Gastrocnemius medialis (tissue), 4 donors: ENCODE results near the gene CORO2A.

Experiments used
- POLR2A ChIP-seq, 2 donors: fragments of 450-650 bp; IDR thresholded peaks; one replicate each; pipeline ENCODE4 v1.6.1; 2017; ENCODE audit warnings: antibody characterized with exemption in 2 of 2, mild to moderate bottlenecking in 2 of 2, moderate library complexity in 2 of 2
- TF ChIP-seq, protein P1 (sequence below), 5 experiments: fragments of 450-650 bp in 3 of 5; fragments of 200-600 bp in 2 of 5; sonication (generic) in 2 of 5; IDR thresholded peaks in 4 of 5; conservative IDR thresholded peaks in 1 of 5; 1 replicate in 4 of 5; 2 replicates in 1 of 5; pipeline ENCODE4 v1.5.1; 2016 to 2019; ENCODE audit warnings: antibody characterized with exemption in 5 of 5, mild to moderate bottlenecking in 3 of 5, moderate library complexity in 3 of 5

DNA sequence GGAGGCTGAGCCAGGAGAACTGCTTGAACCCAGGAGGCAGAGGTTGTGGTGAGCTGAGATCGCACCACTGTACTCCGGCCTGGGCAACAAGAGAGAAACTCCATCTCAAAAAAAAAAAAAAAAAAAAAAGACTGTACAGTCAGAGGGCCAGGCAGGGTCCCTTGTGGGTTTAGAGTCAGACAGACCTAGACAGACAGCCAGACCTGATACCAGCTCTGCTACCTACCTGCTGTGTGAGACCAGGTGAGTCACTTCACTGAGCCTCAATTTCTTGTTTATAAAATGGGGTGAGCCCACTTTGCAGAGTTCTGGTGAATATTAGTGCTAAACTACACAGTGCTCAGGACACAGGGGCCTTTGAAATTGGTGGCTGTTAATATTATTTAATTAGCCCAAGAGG lies 93.1 kb downstream of the CORO2A start:
- TF ChIP-seq, protein P1, sequence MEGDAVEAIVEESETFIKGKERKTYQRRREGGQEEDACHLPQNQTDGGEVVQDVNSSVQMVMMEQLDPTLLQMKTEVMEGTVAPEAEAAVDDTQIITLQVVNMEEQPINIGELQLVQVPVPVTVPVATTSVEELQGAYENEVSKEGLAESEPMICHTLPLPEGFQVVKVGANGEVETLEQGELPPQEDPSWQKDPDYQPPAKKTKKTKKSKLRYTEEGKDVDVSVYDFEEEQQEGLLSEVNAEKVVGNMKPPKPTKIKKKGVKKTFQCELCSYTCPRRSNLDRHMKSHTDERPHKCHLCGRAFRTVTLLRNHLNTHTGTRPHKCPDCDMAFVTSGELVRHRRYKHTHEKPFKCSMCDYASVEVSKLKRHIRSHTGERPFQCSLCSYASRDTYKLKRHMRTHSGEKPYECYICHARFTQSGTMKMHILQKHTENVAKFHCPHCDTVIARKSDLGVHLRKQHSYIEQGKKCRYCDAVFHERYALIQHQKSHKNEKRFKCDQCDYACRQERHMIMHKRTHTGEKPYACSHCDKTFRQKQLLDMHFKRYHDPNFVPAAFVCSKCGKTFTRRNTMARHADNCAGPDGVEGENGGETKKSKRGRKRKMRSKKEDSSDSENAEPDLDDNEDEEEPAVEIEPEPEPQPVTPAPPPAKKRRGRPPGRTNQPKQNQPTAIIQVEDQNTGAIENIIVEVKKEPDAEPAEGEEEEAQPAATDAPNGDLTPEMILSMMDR (IDR thresholded peaks at IDR 0.05 in 4 of 5, conservative IDR thresholded peaks at IDR 0.05 in 1 of 5), result no peak
- no peak for TF ChIP-seq POLR2A (IDR thresholded peaks at IDR 0.05)
